Nephron progenitor cell (in vitro differentiated cells): Measurements from ENCODE around the gene LDLRAP1.

Experiments used
- DNase-seq: peaks from one replicate; pipeline ENCODE4 v3.0.0; 2021
- H3K27ac Mint-ChIP-seq: 2 replicates; pipeline ENCODE4 v1.8.0; 2021; ENCODE audit warnings: mild to moderate bottlenecking, moderate library complexity, mixed read lengths
- H3K27me3 Mint-ChIP-seq: 2 replicates; pipeline ENCODE4 v1.8.0; 2021; ENCODE audit warnings: mild to moderate bottlenecking, low read depth, mixed read lengths; ENCODE audit not compliant: poor library complexity
- H3K36me3 Mint-ChIP-seq: 2 replicates; pipeline ENCODE4 v1.8.0; 2021; ENCODE audit warnings: low read depth, mixed read lengths
- H3K4me1 Mint-ChIP-seq: 2 replicates; pipeline ENCODE4 v1.8.0; 2021; ENCODE audit warnings: mixed read lengths
- H3K4me3 Mint-ChIP-seq: 2 replicates; pipeline ENCODE4 v1.8.0; 2021; ENCODE audit warnings: mild to moderate bottlenecking, moderate library complexity, mixed read lengths
- H3K9me3 Mint-ChIP-seq: 2 replicates; pipeline ENCODE4 v1.8.0; 2021; ENCODE audit warnings: mild to moderate bottlenecking, moderate library complexity, mixed read lengths
- CTCF ChIP-seq: fragments of 200-600 bp; sonication (generic); IDR thresholded peaks from 2 replicates; pipeline ENCODE4 v1.5.0; 2021; ENCODE audit warnings: antibody characterized with exemption

Gene LDLRAP1

GRCh38 chr1:25612421-25612820 lies 69.0 kb downstream of the LDLRAP1 start:
- H3K27me3 Mint-ChIP-seq: peaks cover 72% of the 10 kb centered on the region

DNA sequence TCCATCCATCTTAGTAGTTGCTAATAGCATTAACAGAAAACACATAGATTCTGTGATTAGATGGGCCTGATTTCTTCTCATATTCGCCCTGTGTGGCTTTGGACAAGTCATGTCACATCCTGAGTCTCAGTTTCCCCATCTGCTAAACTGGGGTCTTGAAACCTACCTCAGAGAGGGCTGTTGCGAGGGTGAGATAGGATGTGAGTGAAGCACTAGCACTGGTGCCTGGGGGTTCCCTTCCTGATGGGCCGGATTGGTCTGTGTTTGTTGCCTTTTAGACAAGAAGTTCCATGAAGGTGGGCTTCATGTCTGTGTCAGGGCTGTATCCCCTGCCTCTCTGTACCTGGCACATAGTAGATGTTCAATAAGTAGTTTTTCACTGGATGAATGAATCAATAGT lies 69.7 kb downstream of the LDLRAP1 start:
- DNase-seq: no peak
- Mint-ChIP-seq H3K27ac (no peak overlapping the region), H3K27me3 (peaks cover 77% of the 10 kb centered on the region), H3K4me3 (no peak overlapping the region), H3K9me3 (no peaks in the 10 kb centered on the region), H3K36me3 (no peaks in the 10 kb centered on the region), H3K4me1 (peaks cover 16% of the 10 kb centered on the region)
- TF ChIP-seq CTCF: no peak

More at GRCh38 chr1:25612421-25612820, 69.0 kb downstream of the LDLRAP1 start:
- no peak for DNase-seq
- Mint-ChIP-seq H3K36me3 (no peaks in the 10 kb centered on the region), H3K9me3 (no peaks in the 10 kb centered on the region), H3K27ac (no peak overlapping the region), H3K4me3 (no peak overlapping the region), H3K4me1 (peaks cover 15% of the 10 kb centered on the region)
- no peak for TF ChIP-seq CTCF

DNA sequence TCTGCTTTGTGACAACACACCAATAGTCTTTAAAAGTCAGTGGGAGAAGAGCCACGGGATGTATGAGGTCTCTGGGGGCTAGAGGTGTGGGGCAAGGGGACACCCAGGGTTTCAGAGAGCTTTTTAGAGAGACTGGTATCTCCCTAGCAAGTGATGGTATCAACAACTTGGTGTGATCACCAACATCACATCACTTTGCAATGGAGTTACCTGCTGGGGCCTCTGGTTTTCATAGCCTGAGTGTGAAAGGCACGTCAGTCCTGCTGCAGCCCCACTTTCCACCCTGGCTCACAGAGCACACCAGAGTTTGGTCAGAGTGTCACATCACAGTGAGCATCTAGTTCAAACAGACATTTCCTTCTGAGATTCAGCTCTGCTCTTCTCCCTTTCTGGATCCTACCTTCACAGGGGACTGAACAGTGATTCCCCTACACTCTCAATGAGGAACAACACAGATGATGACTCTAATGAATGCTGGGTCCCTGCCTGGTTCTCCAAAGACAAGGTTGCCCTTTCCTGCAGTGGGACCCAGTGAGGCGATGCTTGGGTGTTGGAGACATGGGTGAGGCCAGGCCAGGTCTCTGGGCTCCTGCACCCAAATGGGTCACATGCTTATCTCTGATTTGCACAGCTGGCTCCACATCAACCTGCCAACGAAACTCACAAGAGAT lies 71.2 kb downstream of the LDLRAP1 start:
- no peak overlapping the region for H3K4me3 Mint-ChIP-seq
- H3K9me3 Mint-ChIP-seq: no peaks in the 10 kb centered on the region
- H3K36me3 Mint-ChIP-seq: no peaks in the 10 kb centered on the region
- H3K27ac Mint-ChIP-seq: no peak overlapping the region
- peaks cover 80% of the 10 kb centered on the region for H3K27me3 Mint-ChIP-seq
- no peak for DNase-seq
- peaks cover 25% of the 10 kb centered on the region for H3K4me1 Mint-ChIP-seq
- no peak for TF ChIP-seq CTCF

DNA sequence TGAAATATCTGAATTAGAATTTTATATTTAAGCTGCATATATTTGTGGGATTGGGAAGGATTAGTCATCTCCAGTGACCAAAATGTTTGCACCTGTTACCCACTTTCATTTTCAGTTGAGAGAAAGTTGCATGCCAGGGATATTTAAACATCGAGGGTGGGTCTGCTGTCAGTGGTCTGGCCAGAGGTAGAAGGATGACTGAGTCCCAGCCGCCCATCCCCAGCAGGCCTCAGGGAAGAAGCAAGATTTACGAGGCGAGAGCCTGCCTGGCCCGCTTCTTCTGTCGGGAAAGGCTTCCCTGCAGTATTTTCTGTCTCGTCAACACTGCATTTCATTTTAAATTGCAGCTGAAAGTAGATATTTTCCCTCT lies 71.8 kb downstream of the LDLRAP1 start:
- Mint-ChIP-seq H3K27ac (no peak overlapping the region), H3K9me3 (no peaks in the 10 kb centered on the region), H3K4me3 (no peak overlapping the region), H3K36me3 (no peaks in the 10 kb centered on the region), H3K27me3 (peaks cover 80% of the 10 kb centered on the region), H3K4me1 (peaks cover 29% of the 10 kb centered on the region)
- no peak for TF ChIP-seq CTCF
- DNase-seq: peak; percentile 29

DNA sequence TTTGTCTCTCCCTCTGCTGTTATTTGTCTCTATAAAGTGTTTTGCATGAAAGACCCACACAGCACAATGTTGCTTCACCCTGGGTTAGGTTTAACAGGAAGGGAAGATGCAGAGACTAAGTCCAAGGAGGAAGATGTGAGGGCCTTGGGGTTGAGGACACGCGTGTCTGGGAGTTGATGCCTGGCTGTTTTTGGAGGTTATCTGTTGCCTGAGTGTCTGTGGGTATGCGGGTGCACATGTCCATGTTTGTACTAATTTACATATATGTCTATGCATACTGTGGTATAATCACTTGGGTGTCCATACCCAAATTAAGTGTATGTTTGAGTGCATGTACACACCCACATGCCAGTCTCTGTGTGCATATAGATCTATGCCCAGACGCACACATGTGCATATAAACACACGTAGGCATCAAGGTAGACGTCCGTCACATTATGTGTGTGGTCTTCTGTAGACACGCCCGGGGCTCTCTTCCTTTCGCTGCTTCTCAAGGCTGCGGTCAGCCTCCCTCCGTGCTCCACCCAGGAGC lies 72.2 kb downstream of the LDLRAP1 start:
- Mint-ChIP-seq H3K36me3 (no peaks in the 10 kb centered on the region), H3K27me3 (peaks cover 82% of the 10 kb centered on the region), H3K4me3 (peak overlapping the region; percentile 51), H3K4me1 (peaks cover 29% of the 10 kb centered on the region), H3K9me3 (no peaks in the 10 kb centered on the region), H3K27ac (no peak overlapping the region)
- no peak for DNase-seq
- TF ChIP-seq CTCF: no peak
